ENCODE results near the gene TMEM178A.

TMEM178A gene

GRCh38 chr2:39667886-39668276 lies 2.2 kb downstream of the TMEM178A start:
- no peak overlapping the region for H3K4me3 ChIP-seq (ENCODE audit: low read length)
- no peak for DNase-seq (ENCODE audit: low read depth, low spot score)

GRCh38 chr2:39668576-39669080 lies 2.9 kb downstream of the TMEM178A start:
- no peak for DNase-seq (ENCODE audit: low read depth, low spot score)
- no peak overlapping the region for H3K4me3 ChIP-seq (ENCODE audit: low read length)

GRCh38 chr2:39671604-39672003 lies 5.9 kb downstream of the TMEM178A start:
- no peak for DNase-seq (ENCODE audit: low read depth, low spot score)
- no peak overlapping the region for H3K4me3 ChIP-seq (ENCODE audit: low read length)

- no peak overlapping the region for H3K4me3 ChIP-seq (ENCODE audit: low read length)
- no peak for DNase-seq (ENCODE audit: low read depth, low spot score)
Measured at GRCh38 chr2:39673018-39673417, 7.3 kb downstream of the TMEM178A start.

- no peak for DNase-seq (ENCODE audit: low read depth, low spot score)
Measured at GRCh38 chr2:39676342-39676741, 10.6 kb downstream of the TMEM178A start.

GRCh38 chr2:39678170-39678569 lies 12.5 kb downstream of the TMEM178A start:
- H3K4me3 ChIP-seq (ENCODE audit: low read length): no peak overlapping the region
- DNase-seq (ENCODE audit: low read depth, low spot score): no peak

More at GRCh38 chr2:39676342-39676741, 10.6 kb downstream of the TMEM178A start:
- H3K4me3 ChIP-seq (ENCODE audit: low read length): no peak overlapping the region

- H3K4me3 ChIP-seq (ENCODE audit: low read length): no peak overlapping the region
- no peak for DNase-seq (ENCODE audit: low read depth, low spot score)
Measured at GRCh38 chr2:39679805-39680204, 14.1 kb downstream of the TMEM178A start.

GRCh38 chr2:39682066-39682692 lies 16.5 kb downstream of the TMEM178A start:
- no peak overlapping the region for H3K4me3 ChIP-seq (ENCODE audit: low read length)
- no peak for DNase-seq (ENCODE audit: low read depth, low spot score)

- DNase-seq (ENCODE audit: low read depth, low spot score): no peak
- H3K4me3 ChIP-seq (ENCODE audit: low read length): no peak overlapping the region
Measured at GRCh38 chr2:39683022-39683699, 17.4 kb downstream of the TMEM178A start.

GRCh38 chr2:39684464-39684863 lies 18.7 kb downstream of the TMEM178A start:
- DNase-seq (ENCODE audit: low read depth, low spot score): no peak
- no peak overlapping the region for H3K4me3 ChIP-seq (ENCODE audit: low read length)

- H3K4me3 ChIP-seq (ENCODE audit: low read length): no peak overlapping the region
- DNase-seq (ENCODE audit: low read depth, low spot score): no peak
Measured at GRCh38 chr2:39685126-39685525, 19.4 kb downstream of the TMEM178A start.

- no peak for DNase-seq (ENCODE audit: low read depth, low spot score)
- H3K4me3 ChIP-seq (ENCODE audit: low read length): no peak overlapping the region
Measured at GRCh38 chr2:39686456-39686855, 20.7 kb downstream of the TMEM178A start.

- no peak overlapping the region for H3K4me3 ChIP-seq (ENCODE audit: low read length)
- DNase-seq (ENCODE audit: low read depth, low spot score): no peak
Measured at GRCh38 chr2:39688181-39688580, 22.5 kb downstream of the TMEM178A start.

- no peak for DNase-seq (ENCODE audit: low read depth, low spot score)
Measured at GRCh38 chr2:39689272-39689841, 23.6 kb downstream of the TMEM178A start.

GRCh38 chr2:39689876-39690275 lies 24.2 kb downstream of the TMEM178A start:
- no peak overlapping the region for H3K4me3 ChIP-seq (ENCODE audit: low read length)
- no peak for DNase-seq (ENCODE audit: low read depth, low spot score)

More at GRCh38 chr2:39689272-39689841, 23.6 kb downstream of the TMEM178A start:
- H3K4me3 ChIP-seq (ENCODE audit: low read length): no peak overlapping the region

GRCh38 chr2:39693245-39693644 lies 27.5 kb downstream of the TMEM178A start:
- DNase-seq (ENCODE audit: low read depth, low spot score): no peak
- H3K4me3 ChIP-seq (ENCODE audit: low read length): no peak overlapping the region

- no peak for DNase-seq (ENCODE audit: low read depth, low spot score)
- H3K4me3 ChIP-seq (ENCODE audit: low read length): no peak overlapping the region
Measured at GRCh38 chr2:39696101-39696553, 30.4 kb downstream of the TMEM178A start.

- no peak overlapping the region for H3K4me3 ChIP-seq (ENCODE audit: low read length)
- DNase-seq (ENCODE audit: low read depth, low spot score): no peak
Measured at GRCh38 chr2:39696838-39697237, 31.1 kb downstream of the TMEM178A start.

- DNase-seq (ENCODE audit: low read depth, low spot score): no peak
- no peak overlapping the region for H3K4me3 ChIP-seq (ENCODE audit: low read length)
Measured at GRCh38 chr2:39697454-39697853, 31.7 kb downstream of the TMEM178A start.

GRCh38 chr2:39701137-39701536 lies 35.4 kb downstream of the TMEM178A start:
- no peak for DNase-seq (ENCODE audit: low read depth, low spot score)

More at GRCh38 chr2:39701137-39701536, 35.4 kb downstream of the TMEM178A start:
- H3K4me3 ChIP-seq (ENCODE audit: low read length): no peak overlapping the region
